Bladder microvascular endothelial cell (primary cell): Measurements from ENCODE around the gene KLHL13. TPM values are rescaled to one million over a fixed set of nuclear protein-coding genes. Genes with fewer than 3 reads are reported as not detected.

Experiments used
- total RNA-seq: library from RNA; depleted of rRNA; stranded (reverse); fragments of >200 nt; gene quantifications from 2 replicates; pipeline ENCODE4 v1.2.3, GENCODE V29; 2014

KLHL13 gene
- 0.82 and 0.97 TPM in 2 replicates for total RNA-seq

DNA sequence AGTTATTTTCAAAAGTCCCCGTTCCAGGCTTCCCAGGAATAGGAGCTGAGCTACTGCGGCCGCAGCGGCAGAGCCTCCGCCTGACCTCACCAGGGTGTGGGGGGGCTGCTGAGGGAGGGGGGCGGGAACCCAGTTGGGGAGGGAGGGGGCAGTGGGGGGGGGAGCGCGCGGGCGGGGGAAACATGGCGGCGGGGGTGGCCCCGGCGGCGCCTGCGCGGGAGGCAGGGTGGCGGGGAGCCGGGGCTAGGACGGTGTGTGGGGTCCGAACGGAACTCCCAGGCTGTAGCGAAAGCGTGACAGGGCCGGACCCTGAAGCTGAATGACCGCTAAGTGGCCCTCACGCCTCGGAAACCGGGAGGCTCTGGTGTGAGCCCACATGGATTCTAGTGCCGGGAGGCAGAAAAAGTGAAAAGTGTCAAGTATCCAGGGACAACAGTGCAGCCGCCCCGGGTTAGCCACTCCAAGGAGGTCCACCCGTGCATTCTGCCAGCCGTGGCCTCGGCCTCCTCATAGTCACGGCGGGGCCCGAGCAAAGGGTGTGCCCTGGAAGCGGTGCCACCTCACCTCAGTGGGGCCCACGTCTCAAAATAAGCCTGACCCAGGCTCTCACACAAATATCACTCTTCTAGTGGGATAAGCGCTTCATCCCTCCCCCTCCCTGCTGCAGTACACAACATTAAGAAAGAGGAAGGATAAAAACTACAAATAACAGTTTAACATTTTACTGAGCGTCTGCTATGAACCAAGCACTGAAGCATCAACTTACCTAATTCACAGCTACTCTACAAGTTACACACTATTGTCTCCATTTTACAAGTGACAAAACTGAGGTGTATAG, at the start of gene KLHL13:
Gene KLHL13 (minus strand): TSS at position 98 of the 838 bp plus-strand sequence. CDS start 88,337 bp downstream, outside the sequence.

Other genes starting within 250 kb of the KLHL13 start
- gene WDR44, start 229.3 kb upstream of the KLHL13 start, total RNA-seq = 9.2 and 16.2 TPM in 2 replicates